Measurements from ENCODE around the gene PDSS2. TPM values are rescaled to one million over a fixed set of nuclear protein-coding genes. Genes with fewer than 3 reads are reported as not detected.
"Not testable (repeated sequence)": the region's sequence is repeated elsewhere in the genome, so short reads cannot be mapped to it uniquely, and the experiment has no call there.

PDSS2 gene
- total RNA-seq, 2 experiments from 2014 or later = 10.9 to 13.9 TPM

DNA sequence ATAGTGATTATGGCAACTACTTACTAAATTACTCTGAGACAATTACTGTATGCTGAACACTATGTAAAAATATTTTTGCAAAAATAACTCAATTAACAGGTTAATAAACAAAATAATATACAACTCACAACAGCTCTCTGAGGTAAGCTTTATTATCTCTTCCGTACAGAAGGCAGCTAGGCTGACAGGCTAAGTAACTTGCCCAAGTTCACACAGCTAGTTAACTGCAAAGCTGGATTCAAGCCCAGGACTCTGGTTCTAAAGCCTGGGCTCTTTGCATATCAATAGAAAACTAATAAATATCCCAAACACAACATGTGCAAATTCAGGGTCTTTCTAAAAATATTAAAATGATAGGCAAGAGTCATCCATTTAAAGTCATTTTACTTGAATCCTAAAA, 174.6 kb downstream of the PDSS2 start:
- no peak overlapping the region for H3K4me3 Mint-ChIP-seq
- CTCF ChIA-PET = no interaction called here
- POLR2A ChIA-PET = no interaction called here
- H3K36me3 Mint-ChIP-seq (ENCODE audit: low read depth) = no peaks in the 10 kb centered on the region
- H3K9me3 Mint-ChIP-seq = no peaks in the 10 kb centered on the region
- DNase-seq = no peak
- no peak overlapping the region for H3K27ac Mint-ChIP-seq
- H3K4me1 Mint-ChIP-seq = no peaks in the 10 kb centered on the region
- H3K27me3 Mint-ChIP-seq = no peaks in the 10 kb centered on the region

DNA sequence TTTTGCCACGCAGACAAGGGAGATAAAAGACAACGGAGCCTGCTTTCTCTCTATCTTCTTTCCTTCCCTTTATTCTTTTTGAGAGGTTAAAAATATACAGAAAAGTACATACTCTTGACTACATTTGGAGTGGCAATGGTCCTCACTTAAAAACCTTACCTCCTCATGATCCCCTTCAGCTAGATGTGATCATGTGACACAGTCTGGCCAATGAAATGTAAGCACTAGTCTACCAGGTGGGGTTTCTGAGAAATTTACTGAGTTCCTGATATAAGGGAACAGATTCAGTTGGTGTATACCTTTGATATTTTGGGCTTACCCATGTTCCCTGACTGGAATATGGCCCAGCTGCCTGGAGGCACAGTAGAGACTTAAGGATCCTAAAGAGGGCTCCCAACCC, 178.6 kb downstream of the PDSS2 start:
- CTCF ChIA-PET = no interaction called here
- POLR2A ChIA-PET = no interaction called here
- Mint-ChIP-seq H3K36me3 (ENCODE audit: low read depth) (no peaks in the 10 kb centered on the region), H3K27ac (no peak overlapping the region), H3K27me3 (no peaks in the 10 kb centered on the region), H3K4me1 (no peaks in the 10 kb centered on the region), H3K9me3 (no peaks in the 10 kb centered on the region), H3K4me3 (no peak overlapping the region)
- DNase-seq = no peak

DNA sequence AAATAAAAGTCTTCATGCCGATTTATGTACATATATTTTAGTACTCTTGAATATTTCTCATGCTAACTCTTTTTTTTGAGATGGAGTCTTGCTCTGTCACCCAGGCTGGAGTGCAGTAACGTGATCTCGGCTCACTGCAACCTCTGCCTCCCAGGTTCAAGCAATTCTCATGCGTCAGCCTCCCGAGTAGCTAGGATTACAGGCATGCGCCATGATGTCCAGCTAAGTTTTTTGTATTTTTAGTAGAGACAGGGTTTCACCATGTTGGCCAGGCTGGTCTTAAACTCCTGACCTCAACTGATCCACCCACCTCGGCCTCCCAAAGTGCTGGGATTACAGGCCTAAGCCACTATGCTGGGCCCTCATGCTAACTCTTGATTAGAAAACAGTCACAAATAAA, 179.4 kb downstream of the PDSS2 start:
- POLR2A ChIA-PET; H3K27ac Mint-ChIP-seq; H3K36me3 Mint-ChIP-seq (ENCODE audit: low read depth); DNase-seq; H3K4me3 Mint-ChIP-seq; CTCF ChIA-PET; H3K27me3 Mint-ChIP-seq; H3K4me1 Mint-ChIP-seq; H3K9me3 Mint-ChIP-seq: not testable (repeated sequence)

DNA sequence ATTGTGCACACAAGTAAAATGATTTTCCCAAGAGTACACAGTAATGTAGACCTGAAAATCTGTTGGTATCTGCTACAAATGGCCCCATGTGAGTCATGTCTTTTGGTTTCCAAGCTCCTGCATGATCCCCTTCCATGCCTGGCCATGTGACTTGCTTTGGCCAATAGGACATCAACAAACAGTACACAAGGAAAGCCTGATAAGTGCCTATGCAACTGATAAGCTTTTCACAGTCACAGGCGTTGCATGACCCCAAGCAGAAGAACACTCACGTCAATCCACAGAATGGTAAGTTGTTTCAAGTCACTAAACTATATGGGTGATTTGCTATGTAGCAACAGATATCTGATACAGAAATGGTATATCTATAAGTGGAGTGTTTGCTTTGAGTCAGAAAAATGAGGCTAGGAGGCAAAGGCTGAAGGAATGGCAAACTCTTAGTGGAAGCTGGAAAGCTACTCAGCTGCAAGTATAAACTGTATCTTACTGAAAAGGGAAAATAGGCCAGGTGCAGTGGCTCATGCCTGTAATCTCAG, 184.0 kb downstream of the PDSS2 start:
- Mint-ChIP-seq H3K36me3 (ENCODE audit: low read depth) (peaks cover 2% of the 10 kb centered on the region), H3K27me3 (no peaks in the 10 kb centered on the region), H3K4me1 (no peaks in the 10 kb centered on the region), H3K27ac (no peak overlapping the region), H3K4me3 (no peak overlapping the region), H3K9me3 (no peaks in the 10 kb centered on the region)
- ChIA-PET CTCF (interaction anchor here (0.6 kb wide), 1 partner anchor 27 kb away, joined by 3 read pairs; no protein-coding TSS in a partner anchor), POLR2A (no interaction called here)
- no peak for DNase-seq

DNA sequence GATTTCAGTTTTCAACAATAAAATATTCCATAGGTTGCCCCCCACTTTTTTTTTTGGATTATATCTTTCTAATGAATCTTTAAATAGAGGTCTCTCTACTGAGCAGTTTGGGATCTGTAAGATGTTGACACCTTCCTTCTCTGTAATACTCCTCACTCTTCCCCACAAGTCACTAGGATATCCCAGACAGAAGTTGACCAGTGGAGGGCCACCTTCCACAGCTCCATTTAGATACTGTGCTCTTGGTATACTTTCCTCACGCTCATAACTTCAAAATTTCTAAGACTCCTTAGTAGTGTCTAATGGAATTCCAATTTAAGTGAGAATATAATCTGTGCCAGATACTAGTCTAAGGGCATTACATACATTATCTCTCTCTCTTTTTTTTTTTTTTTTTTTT, 185.1 kb downstream of the PDSS2 start:
- H3K4me3 Mint-ChIP-seq = no peak overlapping the region
- H3K27me3 Mint-ChIP-seq = no peaks in the 10 kb centered on the region
- peaks cover 2% of the 10 kb centered on the region for H3K36me3 Mint-ChIP-seq (ENCODE audit: low read depth)
- ChIA-PET POLR2A (no interaction called here), CTCF (interaction anchor here (0.6 kb wide), 1 partner anchor 169 kb away, joined by 5 read pairs; no protein-coding TSS in a partner anchor)
- no peaks in the 10 kb centered on the region for H3K9me3 Mint-ChIP-seq
- DNase-seq = no peak
- H3K27ac Mint-ChIP-seq = no peak overlapping the region
- no peaks in the 10 kb centered on the region for H3K4me1 Mint-ChIP-seq

DNA sequence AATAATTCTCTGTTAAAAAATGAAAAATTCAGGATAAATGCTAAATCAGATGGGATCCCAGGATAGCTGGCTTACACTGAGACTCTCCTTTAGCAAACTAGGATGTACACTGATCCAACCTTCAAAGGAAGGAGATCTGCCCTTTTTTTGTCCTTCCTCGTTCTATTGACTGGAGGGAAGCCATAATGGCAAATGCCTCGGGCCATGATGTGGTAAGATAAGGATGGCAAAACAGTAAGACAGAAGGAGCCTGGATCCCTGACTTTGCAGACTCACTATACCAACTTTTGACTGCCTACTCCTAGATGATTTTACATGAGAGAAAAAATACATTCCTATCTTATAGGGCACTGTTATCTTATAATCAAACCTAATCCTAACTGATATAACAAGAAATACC, 187.1 kb downstream of the PDSS2 start:
- Mint-ChIP-seq H3K9me3 (no peaks in the 10 kb centered on the region), H3K4me3 (no peak overlapping the region), H3K27ac (no peak overlapping the region), H3K4me1 (no peaks in the 10 kb centered on the region), H3K27me3 (no peaks in the 10 kb centered on the region), H3K36me3 (ENCODE audit: low read depth) (peaks cover 2% of the 10 kb centered on the region)
- ChIA-PET CTCF (no interaction called here), POLR2A (no interaction called here)
- DNase-seq = no peak

DNA sequence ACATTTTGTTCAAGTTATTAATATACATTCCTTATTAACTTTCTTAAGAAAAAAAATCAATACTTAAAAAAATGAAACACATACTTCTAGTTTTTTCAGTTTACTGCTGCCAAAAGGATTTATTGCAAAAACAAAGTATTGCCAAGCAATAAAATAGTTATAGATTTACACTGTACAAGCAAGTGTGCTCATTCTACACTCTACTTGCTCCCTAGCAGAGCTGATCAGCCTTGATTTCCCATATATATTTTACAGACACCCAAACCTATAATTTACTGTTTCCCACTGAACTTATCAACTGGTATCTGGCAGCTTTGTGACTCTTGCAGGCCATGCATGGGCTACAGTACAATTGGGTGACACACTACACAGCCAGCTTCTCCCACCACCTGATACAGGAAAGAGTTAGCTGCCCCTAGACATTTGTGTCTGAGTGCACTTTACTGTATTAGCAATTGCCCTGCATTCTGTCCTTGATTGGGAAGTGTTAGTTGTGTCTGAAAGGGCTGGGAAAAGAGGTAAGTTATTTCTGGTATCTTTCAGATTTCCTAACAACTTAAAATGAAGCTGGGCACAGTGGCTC, 188.1 kb downstream of the PDSS2 start:
- Mint-ChIP-seq H3K36me3 (ENCODE audit: low read depth) (peaks cover 2% of the 10 kb centered on the region), H3K9me3 (no peaks in the 10 kb centered on the region), H3K4me1 (no peaks in the 10 kb centered on the region), H3K27me3 (no peaks in the 10 kb centered on the region), H3K27ac (no peak overlapping the region), H3K4me3 (no peak overlapping the region)
- POLR2A ChIA-PET = no interaction called here
- DNase-seq = no peak
- CTCF ChIA-PET = no interaction called here

DNA sequence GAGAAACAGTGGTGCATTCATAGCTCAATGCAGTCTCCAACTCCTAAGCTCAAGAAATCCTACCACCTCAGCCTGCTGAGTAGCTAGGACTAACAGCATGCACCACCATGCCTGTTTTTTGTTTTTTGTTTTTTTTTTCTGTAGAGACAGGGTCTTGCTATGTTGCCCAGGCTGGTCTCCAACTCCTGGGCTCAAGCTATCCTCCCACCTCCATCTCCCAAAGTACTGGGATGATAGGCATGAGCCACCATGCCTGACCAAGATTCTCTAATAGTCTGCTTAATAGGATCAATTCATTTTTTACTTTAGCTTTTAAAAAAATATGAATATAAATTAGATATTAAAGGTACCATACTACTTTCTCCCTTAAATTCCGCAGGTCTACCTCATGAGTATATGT, 191.7 kb downstream of the PDSS2 start:
- no peaks in the 10 kb centered on the region for H3K27me3 Mint-ChIP-seq
- peaks cover 2% of the 10 kb centered on the region for H3K36me3 Mint-ChIP-seq (ENCODE audit: low read depth)
- no peak overlapping the region for H3K4me3 Mint-ChIP-seq
- POLR2A ChIA-PET = no interaction called here
- H3K9me3 Mint-ChIP-seq = no peaks in the 10 kb centered on the region
- H3K4me1 Mint-ChIP-seq = no peaks in the 10 kb centered on the region
- H3K27ac Mint-ChIP-seq = no peak overlapping the region
- DNase-seq = no peak
- CTCF ChIA-PET = interaction anchor here (0.6 kb wide), 1 partner anchor 63 kb away, joined by 3 read pairs; no protein-coding TSS in a partner anchor

DNA sequence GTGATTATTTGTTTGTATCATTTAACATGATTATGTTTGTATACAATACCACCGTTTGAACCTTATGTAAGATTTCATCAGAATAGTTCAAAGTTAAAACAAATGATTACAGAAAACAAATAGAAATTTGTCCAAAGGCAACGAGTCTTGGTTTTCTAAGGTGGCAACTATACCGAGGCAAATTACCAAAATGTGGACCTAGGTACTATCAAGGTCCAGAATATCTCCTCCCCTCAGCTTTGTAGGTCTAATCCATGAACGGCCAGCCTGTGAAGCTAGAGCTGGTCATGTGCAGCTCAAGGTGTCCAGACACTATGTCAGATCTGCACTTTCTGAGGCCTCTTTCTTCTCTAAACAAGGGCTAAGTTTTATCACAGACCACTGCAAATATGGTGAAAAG, 192.4 kb downstream of the PDSS2 start:
- ChIA-PET CTCF (interaction anchor here (0.6 kb wide), 2 partner anchors 24 to 62 kb away, joined by 3 read pairs; no protein-coding TSS in a partner anchor), POLR2A (no interaction called here)

DNA sequence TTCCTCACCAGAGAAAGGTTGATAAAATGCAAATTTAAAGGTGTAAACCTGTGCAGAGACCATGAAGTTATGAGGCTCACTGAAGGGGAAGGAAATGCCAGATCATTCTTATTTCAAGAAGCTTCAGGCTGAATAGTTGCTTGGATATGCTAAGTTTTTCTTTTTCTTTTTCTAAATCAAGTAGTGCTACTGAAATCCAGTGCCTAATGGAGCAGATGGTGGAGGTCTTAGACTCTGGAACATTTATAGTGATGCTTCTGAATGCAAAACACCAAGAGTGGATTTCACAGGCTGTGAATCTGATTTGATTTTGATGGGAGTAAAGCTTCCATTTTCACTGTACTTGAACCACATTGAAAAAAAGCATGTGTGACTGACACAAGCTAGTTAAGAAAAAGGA, 192.8 kb downstream of the PDSS2 start:
- CTCF ChIA-PET = interaction anchor here (0.6 kb wide), 1 partner anchor 25 kb away, joined by 3 read pairs; no protein-coding TSS in a partner anchor
- no peaks in the 10 kb centered on the region for H3K27me3 Mint-ChIP-seq
- H3K9me3 Mint-ChIP-seq = no peaks in the 10 kb centered on the region
- no peak overlapping the region for H3K4me3 Mint-ChIP-seq
- DNase-seq = no peak
- no peaks in the 10 kb centered on the region for H3K36me3 Mint-ChIP-seq (ENCODE audit: low read depth)
- POLR2A ChIA-PET = no interaction called here
- no peak overlapping the region for H3K27ac Mint-ChIP-seq
- no peaks in the 10 kb centered on the region for H3K4me1 Mint-ChIP-seq

More for the DNA sequence above, 192.4 kb downstream of the PDSS2 start:
- no peak overlapping the region for H3K27ac Mint-ChIP-seq
- no peaks in the 10 kb centered on the region for H3K9me3 Mint-ChIP-seq
- no peaks in the 10 kb centered on the region for H3K36me3 Mint-ChIP-seq (ENCODE audit: low read depth)
- DNase-seq = no peak
- no peaks in the 10 kb centered on the region for H3K4me1 Mint-ChIP-seq
- H3K27me3 Mint-ChIP-seq = no peaks in the 10 kb centered on the region
- H3K4me3 Mint-ChIP-seq = no peak overlapping the region

DNA sequence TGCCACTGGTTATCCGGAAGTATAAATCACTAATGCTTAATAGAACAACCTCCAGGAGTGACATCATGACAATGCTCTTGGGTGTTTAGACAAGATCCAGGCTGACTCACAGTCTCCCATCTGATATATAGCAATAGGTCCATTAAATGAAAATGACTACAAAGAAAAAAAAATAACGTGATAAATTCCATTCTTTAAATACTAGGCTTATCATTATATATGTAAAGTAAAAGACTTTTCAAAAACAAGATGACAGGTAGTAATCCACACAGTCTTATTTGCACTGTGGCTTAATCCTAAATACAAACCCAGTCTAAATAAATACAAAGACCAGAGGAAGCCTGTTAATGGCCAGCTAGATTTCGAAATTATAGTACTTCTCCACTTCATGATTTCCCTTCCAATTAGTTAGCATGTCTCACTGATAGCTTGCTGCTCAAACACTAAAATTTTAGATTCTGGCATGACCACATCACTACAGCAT, 195.0 kb downstream of the PDSS2 start:
- no peaks in the 10 kb centered on the region for H3K36me3 Mint-ChIP-seq (ENCODE audit: low read depth)
- H3K27me3 Mint-ChIP-seq = no peaks in the 10 kb centered on the region
- no peak overlapping the region for H3K4me3 Mint-ChIP-seq
- CTCF ChIA-PET = no interaction called here
- POLR2A ChIA-PET = no interaction called here
- no peaks in the 10 kb centered on the region for H3K4me1 Mint-ChIP-seq
- H3K27ac Mint-ChIP-seq = no peak overlapping the region
- no peaks in the 10 kb centered on the region for H3K9me3 Mint-ChIP-seq
- DNase-seq = no peak

DNA sequence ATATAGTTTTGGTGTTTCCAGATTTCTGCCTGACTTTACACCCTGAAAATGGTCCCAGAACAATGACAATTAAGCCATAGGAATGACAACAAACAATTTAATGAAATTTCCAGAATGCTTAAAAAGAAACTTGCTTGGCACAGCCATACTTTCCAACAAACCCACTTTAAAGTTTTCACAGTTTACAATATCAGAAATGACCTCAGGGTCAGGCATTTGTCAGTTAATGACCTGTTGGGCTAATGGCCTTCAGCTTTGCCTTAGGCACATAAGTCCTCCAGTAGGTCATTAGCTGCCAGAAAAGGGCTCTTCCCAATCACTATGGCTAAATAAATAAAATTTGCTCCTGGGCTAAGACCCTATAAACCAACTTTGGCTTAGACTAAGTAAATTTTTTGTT, 199.4 kb downstream of the PDSS2 start:
- ChIA-PET CTCF (no interaction called here), POLR2A (no interaction called here)
- Mint-ChIP-seq H3K4me3 (no peak overlapping the region), H3K4me1 (no peaks in the 10 kb centered on the region), H3K36me3 (ENCODE audit: low read depth) (no peaks in the 10 kb centered on the region), H3K27ac (no peak overlapping the region), H3K9me3 (no peaks in the 10 kb centered on the region), H3K27me3 (no peaks in the 10 kb centered on the region)
- DNase-seq = no peak

DNA sequence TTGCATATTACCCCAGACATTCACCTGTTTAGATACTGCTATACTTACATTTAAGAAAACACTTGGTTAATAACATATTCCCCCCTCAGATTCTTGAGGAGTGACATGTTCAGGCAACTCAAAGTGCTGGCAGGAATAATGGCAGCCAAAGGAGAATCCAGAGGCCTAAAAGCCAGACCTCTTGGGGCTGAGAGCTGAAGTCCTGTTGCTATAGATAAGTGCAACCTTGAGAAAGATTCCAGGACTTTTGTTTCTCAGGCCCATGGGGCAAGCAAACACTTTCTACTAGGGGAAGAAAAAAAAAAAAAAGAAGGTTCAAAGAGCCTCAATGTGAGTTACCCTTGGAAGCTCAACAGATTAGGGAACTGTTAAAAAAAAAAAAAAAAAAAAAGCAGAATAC, 211.2 kb downstream of the PDSS2 start:
- Mint-ChIP-seq H3K4me3 (no peak overlapping the region), H3K4me1 (no peaks in the 10 kb centered on the region), H3K9me3 (no peaks in the 10 kb centered on the region), H3K36me3 (ENCODE audit: low read depth) (peaks cover 2% of the 10 kb centered on the region), H3K27ac (no peak overlapping the region), H3K27me3 (no peaks in the 10 kb centered on the region)
- POLR2A ChIA-PET = no interaction called here
- DNase-seq = no peak
- CTCF ChIA-PET = interaction anchor here (0.5 to 0.7 kb wide), 6 partner anchors 10 to 944 kb away, joined by 3 to 5 read pairs (median 4); no protein-coding TSS in a partner anchor
